ENCODE measurements around the gene MCC.

DNA sequence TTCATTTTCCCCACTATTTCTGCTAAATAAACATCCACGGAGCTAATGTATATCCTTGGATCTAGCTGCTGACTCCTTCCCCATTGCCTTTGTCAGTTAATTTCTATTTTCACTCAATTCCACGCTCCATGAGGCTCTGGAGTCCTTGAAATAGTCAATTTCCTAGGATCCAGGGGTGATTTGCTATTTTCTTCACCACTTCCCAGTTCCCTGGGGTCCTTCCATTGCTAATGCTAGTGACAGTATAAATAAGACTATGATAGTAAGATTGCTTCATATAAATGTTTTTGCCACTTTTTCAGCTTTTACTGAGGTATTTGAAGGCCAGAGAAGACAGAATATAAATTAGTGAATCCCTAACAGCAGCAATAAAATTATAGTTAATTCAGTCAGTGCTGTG, 66.6 kb downstream of the MCC start:
- TF ChIP-seq, protein P1, sequence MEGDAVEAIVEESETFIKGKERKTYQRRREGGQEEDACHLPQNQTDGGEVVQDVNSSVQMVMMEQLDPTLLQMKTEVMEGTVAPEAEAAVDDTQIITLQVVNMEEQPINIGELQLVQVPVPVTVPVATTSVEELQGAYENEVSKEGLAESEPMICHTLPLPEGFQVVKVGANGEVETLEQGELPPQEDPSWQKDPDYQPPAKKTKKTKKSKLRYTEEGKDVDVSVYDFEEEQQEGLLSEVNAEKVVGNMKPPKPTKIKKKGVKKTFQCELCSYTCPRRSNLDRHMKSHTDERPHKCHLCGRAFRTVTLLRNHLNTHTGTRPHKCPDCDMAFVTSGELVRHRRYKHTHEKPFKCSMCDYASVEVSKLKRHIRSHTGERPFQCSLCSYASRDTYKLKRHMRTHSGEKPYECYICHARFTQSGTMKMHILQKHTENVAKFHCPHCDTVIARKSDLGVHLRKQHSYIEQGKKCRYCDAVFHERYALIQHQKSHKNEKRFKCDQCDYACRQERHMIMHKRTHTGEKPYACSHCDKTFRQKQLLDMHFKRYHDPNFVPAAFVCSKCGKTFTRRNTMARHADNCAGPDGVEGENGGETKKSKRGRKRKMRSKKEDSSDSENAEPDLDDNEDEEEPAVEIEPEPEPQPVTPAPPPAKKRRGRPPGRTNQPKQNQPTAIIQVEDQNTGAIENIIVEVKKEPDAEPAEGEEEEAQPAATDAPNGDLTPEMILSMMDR (IDR thresholded peaks at IDR 0.05): no peak
- TF ChIP-seq POLR2A (IDR thresholded peaks at IDR 0.05): no peak

Measured in uterus (tissue), 2 donors.